PC-3 (cell line): ENCODE measurements around the gene UQCC2.

ENCODE experiments used
- EZH2 ChIP-seq: fragments of 300-600 bp; sonication (generic); IDR thresholded peaks from one replicate; pipeline ENCODE4 v1.6.1; 2017; ENCODE audit warnings: antibody characterized with exemption, mild to moderate bottlenecking, low read length; ENCODE audit not compliant: unreplicated experiment
- TF ChIP-seq, protein P1 (sequence below): fragments of 300-600 bp; sonication (generic); conservative IDR thresholded peaks from 2 replicates; pipeline ENCODE4 v1.5.1; 2017; ENCODE audit warnings: antibody characterized with exemption, low read depth, mild to moderate bottlenecking, low read length

DNA sequence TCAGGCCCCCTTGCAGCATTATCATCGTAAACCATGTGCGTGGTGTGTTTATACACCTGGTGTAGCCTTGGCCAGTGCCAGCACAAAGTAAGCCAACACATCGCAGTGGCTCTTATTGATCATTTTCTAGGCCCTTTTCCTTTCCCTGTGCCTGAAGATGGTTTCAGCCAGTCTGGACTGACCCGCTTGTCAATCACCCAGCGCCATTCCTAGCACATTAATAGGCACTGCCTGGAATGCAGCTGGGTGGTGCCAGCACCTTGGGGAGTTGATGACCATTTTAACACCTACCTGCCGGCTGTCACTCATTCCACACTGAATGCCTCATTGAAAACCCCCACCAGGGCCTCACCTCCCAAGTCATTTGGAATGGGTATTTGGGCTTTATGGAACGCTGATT lies 4.9 kb upstream of the UQCC2 start:
- TF ChIP-seq, protein P1, sequence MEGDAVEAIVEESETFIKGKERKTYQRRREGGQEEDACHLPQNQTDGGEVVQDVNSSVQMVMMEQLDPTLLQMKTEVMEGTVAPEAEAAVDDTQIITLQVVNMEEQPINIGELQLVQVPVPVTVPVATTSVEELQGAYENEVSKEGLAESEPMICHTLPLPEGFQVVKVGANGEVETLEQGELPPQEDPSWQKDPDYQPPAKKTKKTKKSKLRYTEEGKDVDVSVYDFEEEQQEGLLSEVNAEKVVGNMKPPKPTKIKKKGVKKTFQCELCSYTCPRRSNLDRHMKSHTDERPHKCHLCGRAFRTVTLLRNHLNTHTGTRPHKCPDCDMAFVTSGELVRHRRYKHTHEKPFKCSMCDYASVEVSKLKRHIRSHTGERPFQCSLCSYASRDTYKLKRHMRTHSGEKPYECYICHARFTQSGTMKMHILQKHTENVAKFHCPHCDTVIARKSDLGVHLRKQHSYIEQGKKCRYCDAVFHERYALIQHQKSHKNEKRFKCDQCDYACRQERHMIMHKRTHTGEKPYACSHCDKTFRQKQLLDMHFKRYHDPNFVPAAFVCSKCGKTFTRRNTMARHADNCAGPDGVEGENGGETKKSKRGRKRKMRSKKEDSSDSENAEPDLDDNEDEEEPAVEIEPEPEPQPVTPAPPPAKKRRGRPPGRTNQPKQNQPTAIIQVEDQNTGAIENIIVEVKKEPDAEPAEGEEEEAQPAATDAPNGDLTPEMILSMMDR: no peak
- TF ChIP-seq EZH2: no peak
